Left lung (tissue), 10 donors: ENCODE measurements around the gene VSX1. TPM values are rescaled to one million over a fixed set of nuclear protein-coding genes. Genes with fewer than 3 reads are reported as not detected.

Experiments used
- ATAC-seq: fragments of 200-7000 bp; cut with Tn5 transposase; one replicate; pipeline ENCODE4 v1.9.1; 2020; ENCODE audit warnings: moderate library complexity
- DNase-seq, 4 donors: peaks; one replicate each; pipeline ENCODE4 v3.0.0-alpha.2; 2013 to 2020
- H3K27ac ChIP-seq, 2 donors: fragments of 200-600 bp; sonication (generic) in 1 of 2; one replicate each; pipeline versions ENCODE4 v1.5.0 to v1.8.0; 2020 to 2021
- H3K27me3 ChIP-seq, 2 donors: fragments of 200-600 bp; sonication (generic) in 1 of 2; one replicate each; pipeline versions ENCODE4 v1.5.0 to v1.8.0; 2020 to 2021
- H3K36me3 ChIP-seq, 2 donors: fragments of 200-600 bp; sonication (generic) in 1 of 2; one replicate each; pipeline versions ENCODE4 v1.5.0 to v1.8.0; 2020 to 2021
- H3K4me1 ChIP-seq, 2 donors: fragments of 200-600 bp; one replicate each; pipeline ENCODE4 v1.8.0; 2021
- H3K4me3 ChIP-seq, 2 donors: fragments of 200-600 bp; sonication (generic) in 1 of 2; one replicate each; pipeline versions ENCODE4 v1.5.0 to v1.8.0; 2020 to 2021; ENCODE audit warnings: mild to moderate bottlenecking in 1 of 2
- H3K9me3 ChIP-seq, 2 donors: fragments of 200-600 bp; sonication (generic) in 1 of 2; one replicate each; pipeline versions ENCODE4 v1.5.0 to v1.8.0; 2020 to 2021
- CTCF ChIP-seq, 2 donors: fragments of 200-600 bp; sonication (generic) in 1 of 2; IDR thresholded peaks; one replicate each; pipeline versions ENCODE4 v1.5.0 to v1.8.0; 2021; ENCODE audit warnings: antibody characterized with exemption in 2 of 2
- intact Hi-C, 2 donors: fragments of 100-400 bp; cut with DNase I; formaldehyde crosslinking; loops; one replicate each; pipeline versions ENCODE4 v1.11.2 to v1.14.2; 2022
- polyA plus RNA-seq, 6 donors: library from polyadenylated mRNA; unstranded; fragments of 120-200 nt; gene quantifications; one replicate each; pipeline ENCODE4 v1.2.1, GENCODE V29; 2013; ENCODE audit not compliant: insufficient read length in 6 of 6
- total RNA-seq, 2 donors: library from RNA; stranded (reverse); fragmentation: NEBNext Ultra II Directional; extraction: Animal tissue kit (Norgen Biotek cat#: 25700); gene quantifications; one replicate each; pipeline ENCODE4 v1.2.1, GENCODE V29; 2021
- donor health status: DM: no; HTN: yes; CAD: no.
- donor health status: DM: no; HTN: no; CAD: no.

Gene VSX1
- total and polyA plus RNA-seq, 8 donors = 0.10 TPM; not detected in 7

- Histone ChIP-seq H3K36me3 (no peaks in the 10 kb centered on the region), H3K4me3 (no peak overlapping the region), H3K4me1 (peaks cover 3 to 17% of the 10 kb centered on the region in 2 donors), H3K27ac (no peak overlapping the region), H3K9me3 (no peaks in the 10 kb centered on the region), H3K27me3 (peaks cover 77 to 96% of the 10 kb centered on the region in 2 donors)
- intact Hi-C loops = no loop called here
- ATAC-seq (peak; percentile 77), DNase-seq (peak in 1 of 4 donors; percentile 63)
- peak in 1 of 2 donors; percentile 15 for TF ChIP-seq CTCF (IDR thresholded peaks at IDR 0.05)
Measured at GRCh38 chr20:25083773-25084625, 2.1 kb upstream of the VSX1 start.

GRCh38 chr20:25083141-25083772, 1.3 kb upstream of the VSX1 start:
- peaks cover 84 to 98% of the 10 kb centered on the region in 2 donors for H3K27me3 ChIP-seq
- TF ChIP-seq CTCF (IDR thresholded peaks at IDR 0.05) = no peak

GRCh38 chr20:25082498-25082873, 545 bp upstream of the VSX1 start:
- ATAC-seq = no peak
- H3K27ac ChIP-seq = no peak overlapping the region
- no peak for TF ChIP-seq CTCF (IDR thresholded peaks at IDR 0.05)
- H3K36me3 ChIP-seq = no peaks in the 10 kb centered on the region
- peaks cover 3 to 21% of the 10 kb centered on the region in 2 donors for H3K4me1 ChIP-seq
- intact Hi-C loops = no loop called here
- H3K9me3 ChIP-seq = no peaks in the 10 kb centered on the region
- no peak for DNase-seq
- peaks cover 92 to 100% of the 10 kb centered on the region in 2 donors for H3K27me3 ChIP-seq
- no peak overlapping the region for H3K4me3 ChIP-seq

More at GRCh38 chr20:25083141-25083772, 1.3 kb upstream of the VSX1 start:
- Histone ChIP-seq H3K36me3 (no peaks in the 10 kb centered on the region), H3K4me1 (peaks cover 3 to 17% of the 10 kb centered on the region in 2 donors), H3K4me3 (no peak overlapping the region), H3K9me3 (no peaks in the 10 kb centered on the region), H3K27ac (no peak overlapping the region)
- no peak for ATAC-seq
- intact Hi-C loops = no loop called here
- DNase-seq = peak in 1 of 4 donors; percentile 64

- no peak overlapping the region for H3K27ac ChIP-seq
- no peaks in the 10 kb centered on the region for H3K36me3 ChIP-seq
- H3K9me3 ChIP-seq = no peaks in the 10 kb centered on the region
- DNase-seq (peak in 2 of 4 donors; percentile 34 to 48), ATAC-seq (peak; percentile 56)
- H3K4me1 ChIP-seq = peaks cover 3 to 28% of the 10 kb centered on the region in 2 donors
- H3K4me3 ChIP-seq = no peak overlapping the region
- intact Hi-C loops = no loop called here
- peaks cover 99 to 100% of the 10 kb centered on the region in 2 donors for H3K27me3 ChIP-seq
- no peak for TF ChIP-seq CTCF (IDR thresholded peaks at IDR 0.05)
Measured at GRCh38 chr20:25081065-25081729, 744 bp downstream of the VSX1 start.
